Right lobe of liver (tissue), 4 donors: ENCODE data around the gene DCDC2C.

Experiments used
- CTCF ChIP-seq, 4 donors: fragments of 200-600 bp in 3 of 4; fragments of 450-650 bp in 1 of 4; IDR thresholded peaks; one replicate each; pipeline versions ENCODE4 v1.5.1 to v1.8.0; 2016 to 2022; ENCODE audit warnings: antibody characterized with exemption in 4 of 4, mild to moderate bottlenecking in 2 of 4
- POLR2A ChIP-seq: fragments of 450-650 bp; IDR thresholded peaks from one replicate; pipeline ENCODE4 v1.6.1; 2017; ENCODE audit warnings: antibody characterized with exemption, mild to moderate bottlenecking
- donor health status: DM: no; HTN: no; CAD: no.
- donor health status: DM: no; HTN: no; CAD: no.
- donor health status: DM: no; HTN: yes; CAD: no.

DNA sequence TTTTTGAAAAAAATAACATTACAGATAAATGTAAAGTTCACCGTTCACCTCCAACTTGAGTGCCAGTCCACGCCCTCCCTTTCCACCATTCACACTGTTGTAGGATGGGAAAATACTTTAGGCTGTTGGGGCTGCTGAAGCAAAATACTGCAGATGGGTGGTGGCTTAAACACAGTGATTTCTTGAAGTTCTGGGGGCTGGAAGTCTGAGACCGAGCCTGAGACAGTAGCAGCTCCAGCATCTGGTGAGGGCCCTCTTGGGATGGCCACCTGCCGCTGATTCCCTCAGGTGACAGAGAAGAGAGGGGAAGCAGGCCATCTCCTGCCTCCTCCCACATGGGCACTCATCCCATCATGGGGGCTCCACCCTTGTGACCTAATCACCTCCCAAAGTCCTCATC lies 27.7 kb upstream of the DCDC2C start:
- no peak for TF ChIP-seq CTCF (IDR thresholded peaks at IDR 0.05)
- TF ChIP-seq POLR2A = no peak
